OCI-LY1 (cell line): ENCODE results near the gene DCAF4.

Experiments used
- EZH2 ChIP-seq: fragments of 200-600 bp; sonication (generic), shearing (Covaris generic); IDR thresholded peaks from 2 replicates; pipeline ENCODE4 v1.8.0; 2017; ENCODE audit warnings: borderline replicate concordance, mixed run types, mild to moderate bottlenecking, antibody characterized with exemption, low read length, moderate library complexity, mixed read lengths
- TF ChIP-seq, protein P1 (sequence below): fragments of 200-600 bp; sonication (generic), shearing (Covaris generic); IDR thresholded peaks from 2 replicates; pipeline ENCODE4 v1.5.1; 2017; ENCODE audit warnings: mild to moderate bottlenecking, antibody characterized with exemption, low read length, moderate library complexity, mixed read lengths

DNA sequence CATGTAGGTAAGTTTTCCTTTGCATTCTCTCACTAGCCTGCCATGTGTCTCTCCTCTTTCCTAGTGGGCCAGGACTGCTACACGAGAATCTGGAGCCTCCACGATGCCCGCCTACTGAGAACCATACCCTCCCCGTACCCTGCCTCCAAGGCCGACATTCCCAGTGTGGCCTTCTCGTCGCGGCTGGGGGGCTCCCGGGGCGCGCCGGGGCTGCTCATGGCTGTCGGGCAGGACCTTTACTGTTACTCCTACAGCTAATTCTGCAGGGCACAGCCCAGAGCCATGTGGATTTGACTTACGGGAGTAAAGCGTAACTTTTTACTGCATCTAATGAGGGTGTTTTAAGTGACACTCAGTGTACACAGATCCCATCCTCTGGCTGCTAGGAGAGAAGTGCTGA, 32.3 kb downstream of the DCAF4 start:
- TF ChIP-seq, protein P1, sequence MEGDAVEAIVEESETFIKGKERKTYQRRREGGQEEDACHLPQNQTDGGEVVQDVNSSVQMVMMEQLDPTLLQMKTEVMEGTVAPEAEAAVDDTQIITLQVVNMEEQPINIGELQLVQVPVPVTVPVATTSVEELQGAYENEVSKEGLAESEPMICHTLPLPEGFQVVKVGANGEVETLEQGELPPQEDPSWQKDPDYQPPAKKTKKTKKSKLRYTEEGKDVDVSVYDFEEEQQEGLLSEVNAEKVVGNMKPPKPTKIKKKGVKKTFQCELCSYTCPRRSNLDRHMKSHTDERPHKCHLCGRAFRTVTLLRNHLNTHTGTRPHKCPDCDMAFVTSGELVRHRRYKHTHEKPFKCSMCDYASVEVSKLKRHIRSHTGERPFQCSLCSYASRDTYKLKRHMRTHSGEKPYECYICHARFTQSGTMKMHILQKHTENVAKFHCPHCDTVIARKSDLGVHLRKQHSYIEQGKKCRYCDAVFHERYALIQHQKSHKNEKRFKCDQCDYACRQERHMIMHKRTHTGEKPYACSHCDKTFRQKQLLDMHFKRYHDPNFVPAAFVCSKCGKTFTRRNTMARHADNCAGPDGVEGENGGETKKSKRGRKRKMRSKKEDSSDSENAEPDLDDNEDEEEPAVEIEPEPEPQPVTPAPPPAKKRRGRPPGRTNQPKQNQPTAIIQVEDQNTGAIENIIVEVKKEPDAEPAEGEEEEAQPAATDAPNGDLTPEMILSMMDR = no peak
- no peak for TF ChIP-seq EZH2
